Retinal pigment epithelial cell (primary cell): ENCODE results near the gene XRCC2.
"Not testable (repeated sequence)": the region's sequence is repeated elsewhere in the genome, so short reads cannot be mapped to it uniquely, and the experiment has no call there.

Experiments
- DNase-seq: peaks from one replicate; pipeline ENCODE4 v3.0.0-alpha.2; 2010; ENCODE audit warnings: low read depth
- H3K4me3 ChIP-seq: 2 replicates; pipeline ENCODE4 v1.5.1; 2011; ENCODE audit warnings: mild to moderate bottlenecking, low read length, control low read depth, moderate library complexity
- CTCF ChIP-seq: conservative IDR thresholded peaks from 2 replicates; pipeline ENCODE4 v1.5.1; 2011; ENCODE audit warnings: low read depth, low read length, control low read depth, inconsistent platforms

The XRCC2 gene

DNA sequence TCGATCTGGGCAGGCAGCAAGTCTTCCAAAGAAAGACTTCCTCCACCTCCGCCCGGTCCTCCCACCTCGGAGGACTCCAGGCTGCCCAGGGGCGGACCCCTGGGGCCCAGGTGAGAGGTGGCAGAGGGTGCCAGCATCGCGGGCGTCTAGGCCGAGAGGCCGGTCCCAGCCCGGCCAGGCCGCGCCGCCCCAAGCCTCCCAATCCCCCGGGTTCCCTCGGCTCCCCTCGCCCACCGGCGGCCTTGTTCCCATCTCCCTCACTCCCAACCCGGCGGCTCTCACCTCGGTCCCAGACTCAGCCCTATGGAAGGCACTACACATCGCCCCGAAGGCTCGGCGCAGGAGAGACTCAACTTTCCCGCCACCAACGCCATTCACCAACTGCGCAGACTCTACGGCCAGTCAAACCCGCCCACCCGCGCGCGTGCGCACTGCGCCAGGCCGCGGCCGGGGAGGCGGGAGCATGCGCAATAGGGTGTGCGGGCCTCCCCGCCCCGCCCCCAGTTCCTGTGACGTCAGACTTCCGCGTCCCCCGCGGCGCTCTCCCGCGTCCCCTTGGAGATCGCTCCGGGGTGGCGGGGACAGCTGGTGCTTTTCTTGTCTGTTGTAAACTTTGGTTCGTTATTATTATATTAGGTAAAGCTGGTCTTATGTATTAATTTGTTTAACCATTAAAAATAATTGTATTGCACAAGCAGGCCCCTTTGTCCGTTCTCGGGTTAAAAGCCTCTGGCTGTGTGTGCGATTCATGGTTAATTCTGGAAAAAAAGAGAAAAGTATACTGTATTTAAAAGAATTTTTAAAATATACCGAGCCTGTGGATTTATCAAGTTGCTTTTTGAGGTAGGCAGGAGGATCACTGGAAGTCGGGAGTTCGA lies at the start of gene XRCC2:
TSS of gene XRCC2 (minus strand) at position 383 of the 878 bp plus-strand sequence. CDS start at position 321, 62 bp downstream.
- peak; percentile 39 for DNase-seq
- TF ChIP-seq CTCF: no peak
- peak within 1 kb of the TSS; percentile 88 for H3K4me3 ChIP-seq

DNA sequence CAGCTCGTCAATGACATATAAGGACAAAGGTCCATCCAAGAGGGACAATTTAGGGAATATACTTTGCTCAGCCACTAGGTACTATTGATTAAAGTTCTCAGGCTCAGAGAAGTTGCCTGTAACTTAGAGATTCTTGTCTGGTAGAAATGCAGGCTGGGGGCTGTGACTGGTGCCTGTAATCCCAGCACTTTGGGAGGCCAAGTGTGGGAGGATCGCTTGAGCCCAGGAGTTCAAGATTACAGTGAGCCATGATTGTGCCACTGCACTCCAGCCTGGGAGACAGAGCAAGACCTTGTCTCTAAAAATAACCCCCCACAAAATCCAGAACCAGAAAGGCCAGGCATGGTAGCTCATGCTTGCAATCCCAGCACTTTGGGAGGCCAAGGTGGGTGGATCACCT lies 47.4 kb upstream of the XRCC2 start:
- no peak overlapping the region for H3K4me3 ChIP-seq
- DNase-seq: no peak
- TF ChIP-seq CTCF: no peak

DNA sequence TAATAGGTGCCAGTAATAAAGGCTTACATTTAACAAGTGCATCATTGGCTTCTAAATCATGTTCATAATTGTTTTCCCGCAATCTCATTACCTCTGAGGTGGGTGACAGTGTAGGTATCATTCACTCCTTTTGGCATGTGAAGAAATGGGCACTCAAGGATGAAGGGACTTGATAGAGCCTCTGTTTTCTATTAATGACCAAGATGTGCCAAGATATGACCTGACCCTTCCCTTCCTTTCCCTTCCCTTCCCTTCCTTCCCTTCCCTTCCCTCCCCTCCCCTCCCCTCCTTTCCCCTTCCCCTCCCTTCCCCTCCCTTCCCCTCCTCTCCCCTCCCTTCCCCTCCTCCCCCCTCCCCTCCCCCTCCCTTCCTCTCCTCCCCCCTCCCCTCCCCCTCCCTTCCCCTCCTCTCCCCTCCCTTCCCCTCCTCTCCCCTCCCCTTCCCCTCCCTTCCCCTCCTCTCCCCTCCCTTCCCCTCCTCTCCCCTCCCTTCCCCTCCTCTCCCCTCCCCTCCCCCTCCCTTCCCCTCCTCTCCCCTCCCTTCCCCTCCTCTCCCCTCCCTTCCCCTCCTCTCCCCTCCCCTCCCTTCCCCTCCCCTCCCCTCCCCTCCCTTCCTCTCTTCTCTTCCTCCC lies 36.6 kb upstream of the XRCC2 start:
- not testable (repeated sequence) for H3K4me3 ChIP-seq, DNase-seq

DNA sequence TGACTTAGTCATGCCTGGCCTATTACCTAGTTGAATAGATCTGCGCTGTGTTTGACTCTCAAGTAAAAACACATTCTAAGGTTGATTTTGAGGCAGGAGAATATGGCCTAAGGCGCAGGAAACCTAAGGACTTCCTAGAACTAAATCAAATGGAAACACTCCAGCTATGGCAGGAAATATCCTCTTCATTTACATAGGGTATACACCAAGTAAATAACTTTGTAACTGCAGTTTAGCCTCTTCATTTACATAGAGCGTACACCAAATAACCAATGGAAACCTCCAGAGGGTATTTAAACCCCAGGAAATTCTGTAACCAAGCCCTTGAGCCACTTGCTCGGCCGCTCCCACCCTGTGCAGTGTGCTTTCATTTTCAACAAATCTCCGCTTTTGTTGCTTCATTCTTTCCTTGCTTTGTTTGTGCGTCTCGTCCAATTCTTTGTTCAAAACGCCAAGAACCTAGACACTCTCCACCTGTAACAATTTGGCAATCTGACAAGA lies 35.6 kb upstream of the XRCC2 start:
- H3K4me3 ChIP-seq: no peak overlapping the region
- DNase-seq: no peak
- no peak for TF ChIP-seq CTCF

- no peak for DNase-seq
- no peak for TF ChIP-seq CTCF
- no peak overlapping the region for H3K4me3 ChIP-seq
Measured at GRCh38 chr7:152710153-152710442, 34.2 kb upstream of the XRCC2 start.

DNA sequence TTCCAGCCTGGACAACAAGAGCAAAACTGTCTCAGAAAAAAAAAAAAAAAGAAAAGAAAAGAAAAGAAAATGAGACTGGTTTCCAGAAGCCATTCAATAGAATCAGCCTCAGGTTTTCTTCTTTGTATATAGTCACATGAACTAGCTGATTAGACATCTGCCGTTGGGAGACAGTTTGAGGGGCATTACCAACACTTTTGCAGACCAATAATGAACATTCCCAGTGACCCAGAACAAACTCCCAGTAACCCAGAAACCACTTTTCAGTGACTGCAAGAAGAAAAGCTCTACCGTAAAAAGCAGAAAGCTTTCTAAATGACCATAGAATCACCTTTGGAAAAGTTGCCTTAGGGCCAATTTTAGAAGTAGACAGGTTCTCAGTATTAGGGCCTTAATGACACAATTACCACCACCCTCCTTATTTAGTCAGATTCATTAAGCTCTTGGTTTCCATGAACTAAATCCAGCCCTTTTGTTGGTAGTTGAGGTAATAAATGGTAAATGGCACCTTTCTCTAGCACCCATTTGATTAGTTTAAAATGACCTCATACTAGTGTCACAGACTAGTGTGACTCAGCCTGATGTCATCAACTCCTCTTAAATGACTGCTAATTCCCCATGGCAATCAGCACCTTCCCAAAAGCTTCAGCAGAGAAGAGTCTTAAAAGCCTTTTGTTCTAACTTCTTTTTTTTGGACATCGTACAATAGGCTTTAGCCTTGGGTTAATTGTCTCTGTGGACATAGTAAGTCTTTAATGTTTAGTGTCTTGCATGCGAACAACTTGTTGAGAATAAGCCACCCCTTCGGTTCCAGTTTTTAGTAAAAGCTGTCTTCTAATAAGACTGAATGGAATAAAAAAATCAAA lies 33.6 kb upstream of the XRCC2 start:
- no peak for TF ChIP-seq CTCF
- H3K4me3 ChIP-seq: no peak overlapping the region
- peak; percentile 15 for DNase-seq

GRCh38 chr7:152704796-152705384 lies 28.9 kb upstream of the XRCC2 start:
- DNase-seq: no peak
- TF ChIP-seq CTCF: no peak
- no peak overlapping the region for H3K4me3 ChIP-seq
